Measurements from ENCODE around the gene TRIM68. TPM values are rescaled to one million over a fixed set of nuclear protein-coding genes. Genes with fewer than 3 reads are reported as not detected.

TRIM68 gene, protein sequence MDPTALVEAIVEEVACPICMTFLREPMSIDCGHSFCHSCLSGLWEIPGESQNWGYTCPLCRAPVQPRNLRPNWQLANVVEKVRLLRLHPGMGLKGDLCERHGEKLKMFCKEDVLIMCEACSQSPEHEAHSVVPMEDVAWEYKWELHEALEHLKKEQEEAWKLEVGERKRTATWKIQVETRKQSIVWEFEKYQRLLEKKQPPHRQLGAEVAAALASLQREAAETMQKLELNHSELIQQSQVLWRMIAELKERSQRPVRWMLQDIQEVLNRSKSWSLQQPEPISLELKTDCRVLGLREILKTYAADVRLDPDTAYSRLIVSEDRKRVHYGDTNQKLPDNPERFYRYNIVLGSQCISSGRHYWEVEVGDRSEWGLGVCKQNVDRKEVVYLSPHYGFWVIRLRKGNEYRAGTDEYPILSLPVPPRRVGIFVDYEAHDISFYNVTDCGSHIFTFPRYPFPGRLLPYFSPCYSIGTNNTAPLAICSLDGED
- total RNA-seq: 12.3 and 13.4 TPM in 2 replicates
- long read RNA-seq, transcript TRIM68-201 (7 exons, 3,352 nt): major isoform, 13 of 24 reads
- long read RNA-seq, partial matches to known transcripts: 0 of 24 reads
- long read RNA-seq, other reads (novel, unspliced or antisense): 9 of 24 reads

DNA sequence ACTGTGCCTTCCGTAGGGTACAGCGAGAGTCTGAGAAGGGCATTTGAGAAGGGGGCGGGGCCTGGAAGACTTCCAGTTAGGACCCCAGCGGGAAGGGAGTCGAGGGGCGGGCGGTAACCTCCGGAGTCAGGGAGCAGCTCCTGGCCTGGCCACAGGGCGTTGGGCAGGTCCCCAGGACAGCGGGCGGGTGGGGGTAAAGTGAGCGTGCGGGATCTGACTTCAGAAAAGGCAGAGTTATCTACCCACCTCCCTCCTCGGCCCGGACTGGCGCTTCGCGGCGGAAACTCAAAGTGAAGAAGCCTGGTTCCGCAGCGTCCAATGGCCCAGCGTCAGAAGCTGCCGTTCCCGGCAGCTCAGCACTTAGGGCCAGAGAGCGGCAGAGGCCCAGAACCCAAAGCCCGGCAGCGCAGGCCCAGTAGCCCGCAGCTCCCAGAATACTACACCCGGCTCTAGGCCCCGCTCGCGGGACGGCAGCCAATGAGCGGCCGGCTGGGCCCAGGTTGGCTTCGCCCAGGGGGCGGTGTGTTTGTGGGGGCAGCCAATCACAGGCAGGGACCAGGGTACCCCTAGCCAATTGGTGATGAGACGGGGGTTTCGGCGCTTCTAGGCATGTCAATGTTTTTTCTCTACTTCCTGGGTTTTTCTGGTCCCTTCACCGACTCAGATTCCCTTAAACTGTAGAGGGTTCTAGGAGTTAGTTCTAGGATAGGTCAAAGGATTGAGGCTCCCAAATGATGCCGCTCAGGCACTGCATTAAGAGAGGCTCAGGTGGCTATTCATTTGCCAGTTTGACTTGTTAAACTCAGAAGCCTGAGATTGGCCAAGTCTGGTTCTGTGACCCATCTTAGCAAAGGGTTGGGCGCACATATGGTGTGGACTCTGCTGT is at the start of gene TRIM68:
TSS of gene TRIM68 (minus strand) at position 451 of the 886 bp plus-strand sequence. CDS start 2,727 bp downstream, outside the sequence.
- Mint-ChIP-seq H3K9me3 (no peaks in the 10 kb centered on the region), H3K27ac (ENCODE audit: unreplicated experiment) (peak within 1 kb of the TSS; percentile 90), H3K4me1 (peaks cover 16% of the 10 kb centered on the region), H3K4me3 (peak within 1 kb of the TSS; percentile 96), H3K27me3 (ENCODE audit: low read depth) (peaks cover 24% of the 10 kb centered on the region), H3K36me3 (ENCODE audit: low read depth) (no peaks in the 10 kb centered on the region)
- peak; percentile 87 for DNase-seq (ENCODE audit: low read depth, low spot score)
- TF ChIP-seq, protein P1, sequence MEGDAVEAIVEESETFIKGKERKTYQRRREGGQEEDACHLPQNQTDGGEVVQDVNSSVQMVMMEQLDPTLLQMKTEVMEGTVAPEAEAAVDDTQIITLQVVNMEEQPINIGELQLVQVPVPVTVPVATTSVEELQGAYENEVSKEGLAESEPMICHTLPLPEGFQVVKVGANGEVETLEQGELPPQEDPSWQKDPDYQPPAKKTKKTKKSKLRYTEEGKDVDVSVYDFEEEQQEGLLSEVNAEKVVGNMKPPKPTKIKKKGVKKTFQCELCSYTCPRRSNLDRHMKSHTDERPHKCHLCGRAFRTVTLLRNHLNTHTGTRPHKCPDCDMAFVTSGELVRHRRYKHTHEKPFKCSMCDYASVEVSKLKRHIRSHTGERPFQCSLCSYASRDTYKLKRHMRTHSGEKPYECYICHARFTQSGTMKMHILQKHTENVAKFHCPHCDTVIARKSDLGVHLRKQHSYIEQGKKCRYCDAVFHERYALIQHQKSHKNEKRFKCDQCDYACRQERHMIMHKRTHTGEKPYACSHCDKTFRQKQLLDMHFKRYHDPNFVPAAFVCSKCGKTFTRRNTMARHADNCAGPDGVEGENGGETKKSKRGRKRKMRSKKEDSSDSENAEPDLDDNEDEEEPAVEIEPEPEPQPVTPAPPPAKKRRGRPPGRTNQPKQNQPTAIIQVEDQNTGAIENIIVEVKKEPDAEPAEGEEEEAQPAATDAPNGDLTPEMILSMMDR (conservative IDR thresholded peaks at IDR 0.05): no peak

DNA sequence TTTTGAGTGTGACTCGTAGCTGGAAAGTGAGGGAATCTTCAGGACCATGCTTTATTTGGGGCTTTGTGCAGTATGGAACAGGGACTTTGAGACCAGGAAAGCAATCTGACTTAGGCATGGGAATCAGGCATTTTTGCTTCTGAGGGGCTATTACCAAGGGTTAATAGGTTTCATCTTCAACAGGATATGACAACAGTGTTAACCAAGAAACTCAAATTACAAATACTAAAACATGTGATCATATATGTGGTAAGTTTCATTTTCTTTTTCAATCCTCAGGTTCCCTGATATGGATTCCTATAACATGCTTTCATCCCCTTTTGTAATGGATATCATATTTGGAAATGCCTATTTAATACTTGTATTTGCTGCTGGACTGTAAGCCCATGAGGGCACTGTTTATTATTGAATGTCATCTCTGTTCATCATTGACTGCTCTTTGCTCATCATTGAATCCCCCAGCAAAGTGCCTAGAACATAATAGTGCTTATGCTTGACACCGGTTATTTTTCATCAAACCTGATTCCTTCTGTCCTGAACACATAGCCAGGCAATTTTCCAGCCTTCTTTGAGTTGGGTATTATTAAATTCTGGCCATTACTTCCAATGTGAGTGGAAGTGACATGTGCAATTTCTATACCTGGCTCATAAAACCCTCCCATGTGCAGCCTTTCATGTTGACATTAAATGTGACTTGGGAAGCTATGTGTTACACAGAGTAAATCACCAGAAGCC is 46.8 kb upstream of the TRIM68 start:
- Mint-ChIP-seq H3K4me1 (no peaks in the 10 kb centered on the region), H3K27me3 (ENCODE audit: low read depth) (peaks cover 10% of the 10 kb centered on the region), H3K36me3 (ENCODE audit: low read depth) (no peaks in the 10 kb centered on the region), H3K27ac (ENCODE audit: unreplicated experiment) (no peak overlapping the region), H3K4me3 (no peak overlapping the region), H3K9me3 (peaks cover 3% of the 10 kb centered on the region)
- no peak for DNase-seq (ENCODE audit: low read depth, low spot score)
- TF ChIP-seq, protein P1 (conservative IDR thresholded peaks at IDR 0.05): no peak

DNA sequence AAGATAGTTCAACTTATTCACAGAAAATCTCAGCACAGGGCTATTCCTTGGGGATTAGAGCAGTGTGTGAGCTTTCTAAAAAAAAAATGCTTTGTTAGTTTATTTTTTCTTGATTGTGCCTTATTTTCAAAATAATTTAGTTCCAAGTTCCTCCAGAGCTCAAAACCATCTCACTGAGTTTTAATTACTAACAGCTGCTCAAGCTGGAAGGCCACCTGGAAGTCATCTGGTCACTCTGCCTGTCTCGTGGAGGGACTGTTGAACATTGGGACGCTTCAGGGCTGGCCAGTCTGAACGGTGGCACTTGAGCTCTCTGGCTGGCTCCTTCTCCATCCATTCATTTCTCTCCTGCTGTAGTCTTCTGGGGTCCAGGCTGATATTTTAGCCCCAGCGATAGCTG is 39.7 kb upstream of the TRIM68 start:
- peaks cover 29% of the 10 kb centered on the region for H3K27me3 Mint-ChIP-seq (ENCODE audit: low read depth)

DNA sequence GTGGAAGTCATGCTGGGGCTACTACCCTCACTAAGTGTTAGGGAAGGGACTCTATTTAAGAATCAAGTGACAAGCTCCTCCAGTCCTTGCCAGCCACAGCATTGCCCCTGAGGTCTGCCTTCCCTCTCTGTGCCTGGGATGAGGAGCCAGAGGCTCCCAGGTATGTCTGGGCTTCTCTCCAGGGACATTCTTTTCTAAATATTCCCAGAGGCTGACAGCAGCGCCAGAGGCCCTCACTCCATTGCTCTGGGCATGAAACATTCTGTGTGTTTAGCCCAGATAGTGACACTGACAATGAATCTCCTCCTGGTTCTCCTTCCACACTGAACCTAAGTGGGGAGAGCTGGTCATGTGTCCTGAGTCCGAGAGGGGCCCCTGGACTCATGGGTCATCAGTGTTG is 37.9 kb upstream of the TRIM68 start:
- no peaks in the 10 kb centered on the region for H3K36me3 Mint-ChIP-seq (ENCODE audit: low read depth)
- peaks cover 29% of the 10 kb centered on the region for H3K27me3 Mint-ChIP-seq (ENCODE audit: low read depth)
- TF ChIP-seq, protein P1 (conservative IDR thresholded peaks at IDR 0.05): no peak
- no peak overlapping the region for H3K4me3 Mint-ChIP-seq
- H3K9me3 Mint-ChIP-seq: no peaks in the 10 kb centered on the region
- DNase-seq (ENCODE audit: low read depth, low spot score): no peak
- H3K27ac Mint-ChIP-seq (ENCODE audit: unreplicated experiment): no peak overlapping the region
- H3K4me1 Mint-ChIP-seq: no peaks in the 10 kb centered on the region

More for the DNA sequence above, 39.7 kb upstream of the TRIM68 start:
- TF ChIP-seq, protein P1 (conservative IDR thresholded peaks at IDR 0.05): no peak
- DNase-seq (ENCODE audit: low read depth, low spot score): no peak
- no peak overlapping the region for H3K27ac Mint-ChIP-seq (ENCODE audit: unreplicated experiment)
- no peaks in the 10 kb centered on the region for H3K4me1 Mint-ChIP-seq
- H3K9me3 Mint-ChIP-seq: no peaks in the 10 kb centered on the region
- H3K36me3 Mint-ChIP-seq (ENCODE audit: low read depth): no peaks in the 10 kb centered on the region
- H3K4me3 Mint-ChIP-seq: no peak overlapping the region

DNA sequence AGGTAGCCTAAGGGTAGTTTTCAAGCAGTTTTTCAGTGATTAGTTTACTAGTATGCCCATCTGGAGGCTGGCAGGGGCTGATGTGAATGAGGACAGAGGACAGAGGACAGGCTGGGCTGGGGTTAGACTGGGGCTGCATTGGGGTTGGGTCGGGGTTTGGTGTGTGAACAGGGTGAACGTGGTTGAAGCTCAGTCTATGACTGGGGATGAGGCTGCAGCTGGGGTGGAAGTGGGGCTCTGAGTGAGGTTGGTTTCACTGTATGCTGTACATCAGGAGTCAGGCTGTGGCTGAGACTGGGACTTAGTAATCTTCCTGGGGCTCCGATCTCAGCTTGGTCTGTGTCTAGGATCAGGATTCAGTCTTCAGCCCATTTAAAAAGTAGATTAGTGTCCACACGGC is 36.2 kb upstream of the TRIM68 start:
- Mint-ChIP-seq H3K4me3 (no peak overlapping the region), H3K4me1 (no peaks in the 10 kb centered on the region), H3K9me3 (no peaks in the 10 kb centered on the region), H3K27me3 (ENCODE audit: low read depth) (peaks cover 15% of the 10 kb centered on the region), H3K36me3 (ENCODE audit: low read depth) (no peaks in the 10 kb centered on the region), H3K27ac (ENCODE audit: unreplicated experiment) (no peak overlapping the region)
- no peak for DNase-seq (ENCODE audit: low read depth, low spot score)
- TF ChIP-seq, protein P1 (conservative IDR thresholded peaks at IDR 0.05): no peak
